SK-N-SH (cell line): ENCODE measurements around the gene PALLD. TPM values are rescaled to one million over a fixed set of nuclear protein-coding genes. Genes with fewer than 3 reads are reported as not detected.

Experiments
- CTCF ChIA-PET: fragments of 300-600, 350-600 bp; formaldehyde crosslinking; extraction: SDS; loops from one replicate; lab custom pipeline; 2021; lab: Yijun Ruan, JAX
- POLR2A ChIA-PET: fragments of 350-600 bp; sonication (Branson Sonifier 250); formaldehyde crosslinking; extraction: SDS; loops from one replicate; lab custom pipeline; 2020; ENCODE audit warnings: antibody characterized with exemption, inconsistent platforms; lab: Yijun Ruan, JAX
- DNase-seq: peaks from one replicate; pipeline ENCODE4 v3.0.0; 2012
- H2AFZ ChIP-seq: fragments of 200-600 bp; sonication (generic); 2 replicates; pipeline ENCODE4 v1.8.1; 2016; ENCODE audit warnings: antibody characterized with exemption, mild to moderate bottlenecking, low read depth
- H3F3A ChIP-seq: fragments of 200-600 bp; sonication (generic); replicated peaks from 2 replicates; pipeline ENCODE3; 2016; ENCODE audit warnings: antibody characterized with exemption, mild to moderate bottlenecking; ENCODE audit not compliant: insufficient read depth
- H3K27ac ChIP-seq, 2 experiments: fragments of 200-500 bp in 1 of 2; fragments of 200-600 bp in 1 of 2; sonication (Bioruptor generic) in 1 of 2; sonication (generic), shearing (Covaris generic) in 1 of 2; 2 replicates each; pipeline versions ENCODE4 v1.5.1 to v1.6.1; 2014 to 2016; ENCODE audit warnings: low read depth in 2 of 2, inconsistent platforms in 1 of 2, low read length in 1 of 2, mild to moderate bottlenecking in 1 of 2, mixed read lengths in 1 of 2
- H3K27me3 ChIP-seq: fragments of 200-600 bp; sonication (generic), shearing (Covaris generic); 2 replicates; pipeline ENCODE4 v1.6.1; 2016; ENCODE audit warnings: mixed run types; ENCODE audit not compliant: insufficient read depth
- H3K36me3 ChIP-seq, 2 experiments: fragments of 200-500 bp in 1 of 2; fragments of 200-600 bp in 1 of 2; sonication (Bioruptor generic) in 1 of 2; sonication (generic) in 1 of 2; replicated peaks in 1 of 2; 2 replicates each; pipeline versions ENCODE3 to v1.5.1; 2014 to 2016; ENCODE audit warnings: low read length in 1 of 2, mild to moderate bottlenecking in 1 of 2; ENCODE audit not compliant: insufficient read depth in 2 of 2, control insufficient read depth in 1 of 2
- H3K4me1 ChIP-seq, 2 experiments: fragments of 200-500 bp in 1 of 2; fragments of 200-600 bp in 1 of 2; sonication (Bioruptor generic) in 1 of 2; sonication (generic), shearing (Covaris generic) in 1 of 2; 2 replicates each; pipeline versions ENCODE4 v1.5.1 to v1.6.1; 2014 to 2016; ENCODE audit warnings: low read depth in 1 of 2, low read length in 1 of 2, mixed run types in 1 of 2; ENCODE audit not compliant: insufficient read depth in 2 of 2, control insufficient read depth in 1 of 2
- H3K4me2 ChIP-seq: fragments of 200-600 bp; sonication (generic), shearing (Covaris generic); 2 replicates; pipeline ENCODE4 v1.6.1; 2017; ENCODE audit warnings: mixed run types
- H3K4me3 ChIP-seq, 2 experiments: fragments of 200-500 bp in 1 of 2; fragments of 200-600 bp in 1 of 2; sonication (Bioruptor generic) in 1 of 2; sonication (generic), shearing (Covaris generic) in 1 of 2; 2 replicates each; pipeline versions ENCODE4 v1.5.1 to v1.8.1; 2014 to 2016; ENCODE audit warnings: low read depth in 2 of 2, inconsistent platforms in 1 of 2, low read length in 1 of 2, mild to moderate bottlenecking in 1 of 2, mixed read lengths in 1 of 2, moderate library complexity in 1 of 2
- H3K79me2 ChIP-seq: fragments of 200-600 bp; sonication (generic); 2 replicates; pipeline ENCODE4 v1.8.1; 2017; ENCODE audit warnings: mild to moderate bottlenecking; ENCODE audit not compliant: insufficient read depth
- H3K9ac ChIP-seq: fragments of 200-600 bp; sonication (generic); 2 replicates; pipeline ENCODE4 v1.6.1; 2017; ENCODE audit warnings: mixed run types
- H3K9me2 ChIP-seq: fragments of 200-600 bp; sonication (generic); 2 replicates; pipeline ENCODE4 v1.6.1; 2017; ENCODE audit warnings: mixed run types
- H3K9me3 ChIP-seq: fragments of 200-600 bp; sonication (generic); 2 replicates; pipeline ENCODE4 v1.6.1; 2017; ENCODE audit warnings: mixed run types, mild to moderate bottlenecking, moderate library complexity
- H4K20me1 ChIP-seq: fragments of 200-600 bp; sonication (generic); 2 replicates; pipeline ENCODE4 v1.6.1; 2017; ENCODE audit warnings: mild to moderate bottlenecking, mixed run types; ENCODE audit not compliant: insufficient read depth
- CHD2 ChIP-seq: fragments of 150-350 bp; IDR thresholded peaks from 2 replicates; pipeline ENCODE4 v1.6.1; 2018; ENCODE audit warnings: low read length; ENCODE audit not compliant: partially characterized antibody
- ELF1 ChIP-seq: IDR thresholded peaks from 2 replicates; pipeline ENCODE4 v1.4.0; 2012
- FOXJ3 ChIP-seq: sonication (generic); formaldehyde crosslinking; IDR thresholded peaks from 2 replicates; pipeline ENCODE4 v1.5.1; 2020; ENCODE audit warnings: mild to moderate bottlenecking, missing genetic modification reagents
- FOXM1 ChIP-seq: IDR thresholded peaks from 2 replicates; pipeline ENCODE4 v1.4.0; 2012; ENCODE audit warnings: low read depth, mild to moderate bottlenecking
- JUND ChIP-seq: IDR thresholded peaks from 2 replicates; pipeline ENCODE4 v1.4.0; 2012
- NFIC ChIP-seq: IDR thresholded peaks from 2 replicates; pipeline ENCODE4 v1.4.0; 2012; ENCODE audit warnings: borderline replicate concordance
- NRF1 ChIP-seq: IDR thresholded peaks from 2 replicates; pipeline ENCODE4 v1.6.1; 2012; ENCODE audit warnings: low read depth, mild to moderate bottlenecking, low read length
- POLR2AphosphoS5 ChIP-seq: IDR thresholded peaks from 2 replicates; pipeline ENCODE4 v1.6.1; 2012; ENCODE audit warnings: low read depth, low read length
- RCOR1 ChIP-seq: fragments of 150-350 bp; IDR thresholded peaks from 2 replicates; pipeline ENCODE4 v1.6.1; 2017; ENCODE audit warnings: antibody characterized with exemption, low read length
- SMC3 ChIP-seq: IDR thresholded peaks from 2 replicates; pipeline ENCODE4 v1.6.1; 2012; ENCODE audit warnings: low read depth, low read length, improper control_type of control experiment
- TCF12 ChIP-seq: IDR thresholded peaks from 2 replicates; pipeline ENCODE4 v1.4.0; 2012
- YY1 ChIP-seq: IDR thresholded peaks from 2 replicates; pipeline ENCODE4 v1.4.0; 2012; ENCODE audit warnings: low read depth, mild to moderate bottlenecking
- WGBS: methylation state at CpG from one replicate; pipeline ENCODE4 v1.1.6; 2017; ENCODE audit warnings: low lambda C conversion rate; 5-methylcytosine and 5-hydroxymethylcytosine counted together
- polyA plus RNA-seq, 3 experiments: library from polyadenylated mRNA; depleted of rRNA; stranded (reverse); fragments of >200 nt; gene quantifications; 2 replicates each; pipeline ENCODE4 v1.2.3, GENCODE V29; 2012
- TF ChIP-seq, protein P1 (sequence below): IDR thresholded peaks from 2 replicates; pipeline ENCODE4; 2012
- TF ChIP-seq, protein P2 (sequence below): IDR thresholded peaks from 2 replicates; pipeline ENCODE4 v1.4.0; 2012; ENCODE audit warnings: low read depth
- TF ChIP-seq, protein P3 (sequence below): fragments of 200-600 bp; sonication (generic); IDR thresholded peaks from 2 replicates; pipeline ENCODE4 v1.6.1; 2017; ENCODE audit warnings: antibody characterized with exemption, mild to moderate bottlenecking, moderate library complexity
- TF ChIP-seq, protein P4 (sequence below): IDR thresholded peaks from 2 replicates; pipeline ENCODE4 v1.4.0; 2012; ENCODE audit warnings: low read depth, borderline replicate concordance

Gene PALLD
- polyA plus RNA-seq, 1 of the 3 experiments (the other 2 are of a cell fraction): 33.0 TPM

DNA sequence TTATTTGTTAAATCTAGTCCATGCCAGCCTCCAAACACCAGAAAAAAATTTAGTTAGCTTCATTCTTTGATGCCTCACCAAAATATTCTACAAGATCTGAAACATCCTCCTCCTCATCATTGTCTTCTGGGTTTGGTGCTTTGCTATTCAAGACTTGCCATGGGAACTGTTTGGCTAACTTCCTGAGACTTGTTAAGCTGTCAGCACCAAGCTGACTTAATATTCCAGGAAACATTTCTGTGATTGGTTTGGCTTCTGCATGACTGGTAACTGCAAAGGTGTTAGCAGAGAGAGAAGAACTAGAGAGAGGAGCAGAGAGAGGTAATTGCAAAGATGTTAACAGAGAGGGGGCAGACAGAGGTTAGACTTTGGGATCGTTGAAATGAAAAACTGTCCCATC is 101.3 kb downstream of the PALLD start:
- no peak for DNase-seq
- Histone ChIP-seq H3K9me3 (no peaks in the 10 kb centered on the region), H3K27ac (no peak overlapping the region), H3K9me2 (no peaks in the 10 kb centered on the region), H3K79me2 (no peaks in the 10 kb centered on the region), H3K4me3 (no peak overlapping the region), H3F3A (peaks cover 11% of the 10 kb centered on the region), H3K27me3 (no peaks in the 10 kb centered on the region), H3K4me1 (peaks cover 0 to 4% of the 10 kb centered on the region in 2 experiments; a peak in 2 of 4 replicates), H3K9ac (no peak overlapping the region), H4K20me1 (no peaks in the 10 kb centered on the region), H2AFZ (no peak overlapping the region), H3K4me2 (no peak overlapping the region), H3K36me3 (no peaks in the 10 kb centered on the region)
- TF ChIP-seq, protein P1, sequence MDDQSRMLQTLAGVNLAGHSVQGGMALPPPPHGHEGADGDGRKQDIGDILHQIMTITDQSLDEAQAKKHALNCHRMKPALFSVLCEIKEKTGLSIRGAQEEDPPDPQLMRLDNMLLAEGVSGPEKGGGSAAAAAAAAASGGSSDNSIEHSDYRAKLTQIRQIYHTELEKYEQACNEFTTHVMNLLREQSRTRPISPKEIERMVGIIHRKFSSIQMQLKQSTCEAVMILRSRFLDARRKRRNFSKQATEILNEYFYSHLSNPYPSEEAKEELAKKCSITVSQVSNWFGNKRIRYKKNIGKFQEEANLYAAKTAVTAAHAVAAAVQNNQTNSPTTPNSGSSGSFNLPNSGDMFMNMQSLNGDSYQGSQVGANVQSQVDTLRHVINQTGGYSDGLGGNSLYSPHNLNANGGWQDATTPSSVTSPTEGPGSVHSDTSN: 0 out of 2 replicates have a peak, but pooled peaks have one; percentile 16
- TF ChIP-seq NFIC (peak; percentile 10; the same call in 1 of the 2 replicates), SMC3 (no peak), TCF12 (peak; percentile 18; the same call in 1 of the 2 replicates)
- TF ChIP-seq, protein P2, sequence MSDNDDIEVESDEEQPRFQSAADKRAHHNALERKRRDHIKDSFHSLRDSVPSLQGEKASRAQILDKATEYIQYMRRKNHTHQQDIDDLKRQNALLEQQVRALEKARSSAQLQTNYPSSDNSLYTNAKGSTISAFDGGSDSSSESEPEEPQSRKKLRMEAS: no peak
- WGBS: 84% methylated on average over 1 of the region's 1 CpG
- CTCF ChIA-PET: interaction anchor here (1.0 kb wide), 1 partner anchor 10 kb away, joined by 4 read pairs; no protein-coding TSS in a partner anchor
- POLR2A ChIA-PET: no interaction called here

DNA sequence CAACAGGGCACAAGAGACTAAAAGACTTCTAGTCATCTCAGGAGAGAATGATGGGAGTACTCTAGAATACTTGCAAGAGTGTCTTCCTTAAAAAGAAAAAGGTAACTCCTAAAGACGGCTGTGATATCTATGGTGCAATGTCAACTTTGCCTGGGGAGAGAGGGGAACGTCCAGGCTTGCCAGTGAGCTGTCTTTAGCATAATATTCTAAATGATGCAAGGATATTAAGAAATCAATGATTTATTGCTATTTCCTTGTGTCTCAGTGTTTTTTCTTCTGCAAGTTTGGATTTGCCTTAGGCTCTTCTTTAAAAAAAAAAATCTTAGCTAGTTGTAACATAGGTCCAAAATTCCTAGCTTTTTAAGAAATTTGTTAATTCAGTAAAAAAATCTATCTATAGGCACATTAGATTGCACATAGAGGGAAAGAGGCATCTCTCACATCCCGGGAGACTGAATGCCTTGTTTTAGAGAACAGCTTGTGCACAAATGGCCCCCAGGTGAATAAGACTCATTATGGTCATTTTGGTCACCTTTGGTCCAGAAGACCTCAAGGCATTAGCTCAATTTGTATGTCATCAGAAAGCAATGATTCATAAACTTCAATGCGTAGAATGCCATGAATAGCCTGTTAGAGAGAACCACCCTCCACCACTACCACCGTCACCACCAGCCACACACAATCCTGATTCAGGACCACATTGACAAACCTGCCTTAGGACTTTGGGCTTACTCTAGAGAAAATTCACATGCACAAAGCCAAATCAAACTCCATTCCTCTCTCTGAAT is 104.1 kb downstream of the PALLD start:
- no peaks in the 10 kb centered on the region for H3K27me3 ChIP-seq
- no peak for DNase-seq
- peaks cover 35% of the 10 kb centered on the region for H3F3A ChIP-seq
- no peak overlapping the region for H3K4me3 ChIP-seq
- WGBS: 74% methylated on average over 5 of the region's 5 CpGs
- H3K36me3 ChIP-seq: no peaks in the 10 kb centered on the region
- ChIA-PET CTCF (interaction anchor here (0.6 to 2.7 kb wide), 3 partner anchors 16 to 320 kb away, joined by 3 to 9 read pairs (median 4); no protein-coding TSS in a partner anchor), POLR2A (no interaction called here)
- H4K20me1 ChIP-seq: no peaks in the 10 kb centered on the region
- peaks cover 3 to 20% of the 10 kb centered on the region in 2 experiments; a peak in 3 of 4 replicates for H3K4me1 ChIP-seq
- no peak overlapping the region for H2AFZ ChIP-seq
- no peaks in the 10 kb centered on the region for H3K9me3 ChIP-seq
- TF ChIP-seq CHD2: no peak
- TF ChIP-seq RCOR1: no peak
- TF ChIP-seq, protein P2: no peak
- TF ChIP-seq FOXM1: no peak
- TF ChIP-seq, protein P3, sequence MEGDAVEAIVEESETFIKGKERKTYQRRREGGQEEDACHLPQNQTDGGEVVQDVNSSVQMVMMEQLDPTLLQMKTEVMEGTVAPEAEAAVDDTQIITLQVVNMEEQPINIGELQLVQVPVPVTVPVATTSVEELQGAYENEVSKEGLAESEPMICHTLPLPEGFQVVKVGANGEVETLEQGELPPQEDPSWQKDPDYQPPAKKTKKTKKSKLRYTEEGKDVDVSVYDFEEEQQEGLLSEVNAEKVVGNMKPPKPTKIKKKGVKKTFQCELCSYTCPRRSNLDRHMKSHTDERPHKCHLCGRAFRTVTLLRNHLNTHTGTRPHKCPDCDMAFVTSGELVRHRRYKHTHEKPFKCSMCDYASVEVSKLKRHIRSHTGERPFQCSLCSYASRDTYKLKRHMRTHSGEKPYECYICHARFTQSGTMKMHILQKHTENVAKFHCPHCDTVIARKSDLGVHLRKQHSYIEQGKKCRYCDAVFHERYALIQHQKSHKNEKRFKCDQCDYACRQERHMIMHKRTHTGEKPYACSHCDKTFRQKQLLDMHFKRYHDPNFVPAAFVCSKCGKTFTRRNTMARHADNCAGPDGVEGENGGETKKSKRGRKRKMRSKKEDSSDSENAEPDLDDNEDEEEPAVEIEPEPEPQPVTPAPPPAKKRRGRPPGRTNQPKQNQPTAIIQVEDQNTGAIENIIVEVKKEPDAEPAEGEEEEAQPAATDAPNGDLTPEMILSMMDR: no peak
- no peak for TF ChIP-seq SMC3
- no peak for TF ChIP-seq POLR2AphosphoS5
- TF ChIP-seq, protein P4, sequence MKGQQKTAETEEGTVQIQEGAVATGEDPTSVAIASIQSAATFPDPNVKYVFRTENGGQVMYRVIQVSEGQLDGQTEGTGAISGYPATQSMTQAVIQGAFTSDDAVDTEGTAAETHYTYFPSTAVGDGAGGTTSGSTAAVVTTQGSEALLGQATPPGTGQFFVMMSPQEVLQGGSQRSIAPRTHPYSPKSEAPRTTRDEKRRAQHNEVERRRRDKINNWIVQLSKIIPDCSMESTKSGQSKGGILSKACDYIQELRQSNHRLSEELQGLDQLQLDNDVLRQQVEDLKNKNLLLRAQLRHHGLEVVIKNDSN: no peak
- TF ChIP-seq FOXJ3 (CRISPR knock-in tag): no peak
- no peak for TF ChIP-seq JUND
- no peak for TF ChIP-seq NRF1
- TF ChIP-seq YY1: no peak
- TF ChIP-seq ELF1: no peak
- H3K27ac ChIP-seq: no peak overlapping the region
- no peak overlapping the region for H3K9ac ChIP-seq
- H3K9me2 ChIP-seq: no peaks in the 10 kb centered on the region
- H3K79me2 ChIP-seq: no peaks in the 10 kb centered on the region
- H3K4me2 ChIP-seq: no peak overlapping the region
